ENCODE results near the gene WDR18.

The WDR18 gene

GRCh38 chr19:991174-991931 lies 7.2 kb downstream of the WDR18 start:
- DNase-seq (ENCODE audit: low read depth, low spot score) = peak; percentile 41

GRCh38 chr19:991932-992669 lies 8.0 kb downstream of the WDR18 start:
- no peak for DNase-seq (ENCODE audit: low read depth, low spot score)

- no peak for DNase-seq (ENCODE audit: low read depth, low spot score)
These were observed 8.5 kb downstream of the WDR18 start for GRCh38 chr19:992670-993055.

- DNase-seq (ENCODE audit: low read depth, low spot score) = no peak
These were observed 9.3 kb downstream of the WDR18 start for GRCh38 chr19:993361-993830.

DNA sequence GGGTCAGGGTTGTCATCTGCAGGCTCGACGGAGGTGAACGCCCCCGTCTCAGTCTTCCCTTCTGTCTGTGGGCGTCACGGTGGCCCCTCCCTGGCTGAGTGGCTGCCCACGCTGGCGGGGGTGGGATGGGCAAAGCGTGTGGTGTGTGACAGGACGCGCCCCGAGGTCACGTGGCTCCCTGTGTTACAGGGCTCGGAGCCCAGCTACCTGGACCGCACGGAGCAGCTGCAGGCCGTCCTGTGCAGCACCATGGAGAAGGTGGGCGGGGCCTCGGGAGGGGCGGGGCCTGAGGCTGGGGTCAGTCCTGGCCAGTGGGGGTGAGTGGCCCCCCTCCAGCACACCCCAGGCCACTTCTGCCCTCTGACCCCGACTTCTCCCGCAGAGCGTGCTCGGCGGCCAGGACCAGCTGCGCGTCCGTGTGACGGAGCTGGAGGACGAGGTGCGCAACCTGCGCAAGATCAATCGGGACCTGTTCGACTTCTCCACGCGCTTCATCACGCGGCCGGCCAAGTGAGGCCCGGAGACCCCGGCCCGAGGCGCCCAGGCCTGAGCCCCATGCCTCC lies 9.8 kb downstream of the WDR18 start:
- DNase-seq (ENCODE audit: low read depth, low spot score) = no peak

DNA sequence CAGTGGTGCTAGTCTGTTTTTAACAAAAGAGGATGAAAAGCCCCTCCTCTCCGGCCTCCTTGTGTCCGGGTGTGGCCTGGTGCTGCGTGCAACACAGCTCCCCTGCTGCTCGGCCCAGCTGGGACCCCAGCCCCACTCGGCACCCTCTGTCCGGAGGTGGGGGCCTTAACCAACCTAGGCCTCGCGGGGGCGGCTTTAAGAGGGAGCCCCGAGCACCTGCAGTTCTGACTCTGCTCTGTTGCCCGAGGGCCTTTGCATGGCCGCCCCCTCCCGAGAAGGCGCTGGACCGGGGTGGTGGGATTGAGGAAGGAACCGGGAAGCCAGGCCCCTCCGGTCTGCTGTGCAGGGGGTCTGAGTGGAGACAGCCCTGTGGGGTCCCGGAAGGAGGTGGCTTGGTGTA lies 10.4 kb downstream of the WDR18 start:
- no peak for DNase-seq (ENCODE audit: low read depth, low spot score)

- no peak for DNase-seq (ENCODE audit: low read depth, low spot score)
These were observed 11.1 kb downstream of the WDR18 start for GRCh38 chr19:995051-995827.

DNA sequence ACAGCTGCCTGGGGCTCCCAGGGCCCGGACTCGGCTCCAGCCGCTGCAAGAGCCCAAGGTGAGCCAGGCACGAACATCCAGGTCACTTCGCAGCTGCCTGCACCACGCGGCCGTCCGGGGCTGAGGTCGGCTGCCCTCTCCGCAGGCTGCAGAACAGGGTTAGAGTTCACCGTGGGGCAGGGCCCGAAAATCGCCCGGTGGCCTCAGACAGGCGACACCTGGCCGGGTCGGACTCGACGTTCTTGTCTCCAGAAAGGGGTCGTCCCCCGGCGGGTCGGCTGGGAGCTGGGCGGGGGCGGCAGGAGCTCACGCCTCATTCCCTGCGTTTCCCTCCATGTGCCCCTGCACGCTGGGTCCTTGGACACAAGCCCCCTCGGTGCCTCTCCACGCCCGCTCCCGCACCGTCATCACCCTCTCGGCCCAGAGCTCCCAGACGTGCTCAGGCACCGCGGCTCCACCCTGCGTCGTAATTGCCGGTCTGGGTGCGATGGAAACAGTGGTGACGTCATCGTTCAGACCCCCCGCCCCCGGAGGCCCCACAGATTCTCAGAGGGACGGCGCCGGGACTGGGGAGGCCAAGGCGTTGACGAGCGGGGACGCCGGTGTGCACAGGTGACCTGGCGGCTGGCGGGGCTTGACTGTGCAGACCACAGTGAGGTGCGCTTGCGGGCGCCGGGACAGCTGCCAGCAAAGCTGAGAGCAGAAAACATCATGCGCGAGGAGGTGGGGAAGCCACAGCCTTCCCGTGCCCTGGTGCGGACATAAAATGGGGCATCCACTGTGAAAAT lies 12.1 kb downstream of the WDR18 start:
- DNase-seq (ENCODE audit: low read depth, low spot score) = peak; percentile 24

DNA sequence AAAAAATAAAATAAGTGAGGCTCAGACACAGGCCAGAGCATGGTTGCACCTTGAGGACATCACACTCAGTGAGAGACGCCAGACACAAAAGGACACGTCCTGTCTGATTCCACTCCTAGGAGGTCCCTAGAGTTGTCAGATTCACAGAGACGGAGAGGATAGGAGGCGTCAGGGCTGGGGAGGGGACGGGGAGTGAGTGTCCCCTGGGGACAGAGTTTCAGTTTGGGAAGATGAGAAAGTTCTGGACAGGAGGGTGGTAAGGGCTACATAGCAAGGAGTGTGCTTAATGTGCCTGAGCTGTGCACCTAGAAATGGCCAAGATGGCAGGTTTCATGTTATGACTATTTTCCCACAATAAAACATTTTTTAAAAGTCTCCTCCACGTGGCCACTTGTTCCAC lies 13.9 kb downstream of the WDR18 start:
- DNase-seq (ENCODE audit: low read depth, low spot score) = no peak

DNA sequence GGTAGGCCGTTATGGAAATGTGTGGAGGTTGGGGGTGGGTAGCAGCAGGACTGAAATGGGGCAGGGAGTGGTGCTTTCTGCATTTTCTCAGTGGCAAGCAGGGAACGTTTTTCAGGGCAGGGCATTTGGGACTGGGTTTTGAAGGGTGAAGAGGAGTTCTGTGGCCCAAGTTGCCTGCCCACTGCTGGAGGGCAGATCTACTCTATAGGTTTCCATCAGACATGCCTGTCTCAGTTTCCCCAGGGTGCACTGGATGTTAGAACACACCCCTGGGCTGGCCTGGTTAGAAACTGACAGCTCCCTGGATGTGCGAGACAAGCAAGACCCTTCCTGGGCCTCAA lies 15.2 kb downstream of the WDR18 start:
- no peak for DNase-seq (ENCODE audit: low read depth, low spot score)

GRCh38 chr19:1000095-1000494 lies 15.9 kb downstream of the WDR18 start, which contains the start of gene GRIN3B:
Gene GRIN3B, plus strand, starts transcription at chr19:1000419. Its CDS starts 19 bp downstream, at chr19:1000438.
- DNase-seq (ENCODE audit: low read depth, low spot score) = peak; percentile 34

GRCh38 chr19:1000591-1001537 lies 16.7 kb downstream of the WDR18 start:
- no peak for DNase-seq (ENCODE audit: low read depth, low spot score)

DNA sequence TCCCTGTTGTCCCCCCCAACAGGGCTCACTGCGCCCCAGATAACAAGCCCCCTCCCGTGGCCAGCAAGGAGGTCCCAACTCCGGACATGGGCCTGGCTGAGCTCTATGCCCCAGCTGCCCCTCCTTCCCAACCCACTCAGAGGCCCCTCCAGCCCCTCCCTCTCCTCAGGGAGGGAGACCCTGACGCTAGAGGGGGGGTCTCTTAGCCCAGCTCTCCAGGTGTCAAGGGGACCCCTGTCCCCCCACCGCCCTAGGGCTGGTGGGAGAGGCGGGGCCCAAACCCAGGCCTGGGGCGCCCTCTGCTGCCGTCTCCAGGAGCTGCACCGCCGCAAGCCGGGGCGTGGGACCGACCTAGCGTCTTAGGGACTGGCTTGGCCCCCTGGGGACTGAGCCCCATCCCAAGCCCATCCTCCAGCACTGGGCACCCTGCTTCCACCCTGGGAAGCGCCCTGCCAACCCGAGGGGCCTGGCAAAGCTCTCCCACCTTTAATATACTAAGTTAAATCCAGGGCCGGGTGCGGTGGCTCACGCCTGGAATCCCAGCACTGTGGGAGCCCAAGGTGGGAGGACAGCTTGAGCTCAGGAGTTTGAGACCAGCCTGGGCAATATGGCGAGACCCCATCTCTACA lies 17.5 kb downstream of the WDR18 start:
- DNase-seq (ENCODE audit: low read depth, low spot score) = peak; percentile 36

- no peak for DNase-seq (ENCODE audit: low read depth, low spot score)
These were observed 18.5 kb downstream of the WDR18 start for GRCh38 chr19:1002600-1002999.

DNA sequence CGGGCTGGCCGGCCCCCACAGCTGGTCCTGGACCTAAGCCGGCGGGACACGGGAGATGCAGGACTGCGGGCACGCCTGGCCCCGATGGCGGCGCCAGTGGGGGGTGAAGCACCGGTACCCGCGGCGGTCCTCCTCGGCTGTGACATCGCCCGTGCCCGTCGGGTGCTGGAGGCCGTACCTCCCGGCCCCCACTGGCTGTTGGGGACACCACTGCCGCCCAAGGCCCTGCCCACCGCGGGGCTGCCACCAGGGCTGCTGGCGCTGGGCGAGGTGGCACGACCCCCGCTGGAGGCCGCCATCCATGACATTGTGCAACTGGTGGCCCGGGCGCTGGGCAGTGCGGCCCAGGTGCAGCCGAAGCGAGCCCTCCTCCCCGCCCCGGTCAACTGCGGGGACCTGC lies 19.1 kb downstream of the WDR18 start:
- DNase-seq (ENCODE audit: low read depth, low spot score) = no peak

DNA sequence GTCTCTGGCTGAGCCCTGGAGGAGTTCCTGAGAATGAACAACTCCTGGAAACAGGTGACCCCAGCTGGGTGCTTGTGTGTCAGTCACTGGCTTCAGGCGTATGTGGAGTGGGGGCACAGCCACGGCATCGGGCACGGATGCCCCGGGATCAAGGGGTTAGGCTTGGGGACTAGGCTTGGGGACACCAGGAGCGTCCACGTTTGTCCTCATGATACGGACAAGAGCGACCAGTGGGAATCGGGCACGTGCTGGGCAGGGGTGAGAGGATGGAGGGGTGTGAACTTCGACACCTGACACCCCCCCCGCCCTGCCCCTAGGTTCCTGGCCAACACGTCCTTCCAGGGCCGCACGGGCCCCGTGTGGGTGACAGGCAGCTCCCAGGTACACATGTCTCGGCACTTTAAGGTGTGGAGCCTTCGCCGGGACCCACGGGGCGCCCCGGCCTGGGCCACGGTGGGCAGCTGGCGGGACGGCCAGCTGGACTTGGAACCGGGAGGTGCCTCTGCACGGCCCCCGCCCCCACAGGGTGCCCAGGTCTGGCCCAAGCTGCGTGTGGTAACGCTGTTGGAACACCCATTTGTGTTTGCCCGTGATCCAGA lies 20.2 kb downstream of the WDR18 start:
- no peak for DNase-seq (ENCODE audit: low read depth, low spot score)

DNA sequence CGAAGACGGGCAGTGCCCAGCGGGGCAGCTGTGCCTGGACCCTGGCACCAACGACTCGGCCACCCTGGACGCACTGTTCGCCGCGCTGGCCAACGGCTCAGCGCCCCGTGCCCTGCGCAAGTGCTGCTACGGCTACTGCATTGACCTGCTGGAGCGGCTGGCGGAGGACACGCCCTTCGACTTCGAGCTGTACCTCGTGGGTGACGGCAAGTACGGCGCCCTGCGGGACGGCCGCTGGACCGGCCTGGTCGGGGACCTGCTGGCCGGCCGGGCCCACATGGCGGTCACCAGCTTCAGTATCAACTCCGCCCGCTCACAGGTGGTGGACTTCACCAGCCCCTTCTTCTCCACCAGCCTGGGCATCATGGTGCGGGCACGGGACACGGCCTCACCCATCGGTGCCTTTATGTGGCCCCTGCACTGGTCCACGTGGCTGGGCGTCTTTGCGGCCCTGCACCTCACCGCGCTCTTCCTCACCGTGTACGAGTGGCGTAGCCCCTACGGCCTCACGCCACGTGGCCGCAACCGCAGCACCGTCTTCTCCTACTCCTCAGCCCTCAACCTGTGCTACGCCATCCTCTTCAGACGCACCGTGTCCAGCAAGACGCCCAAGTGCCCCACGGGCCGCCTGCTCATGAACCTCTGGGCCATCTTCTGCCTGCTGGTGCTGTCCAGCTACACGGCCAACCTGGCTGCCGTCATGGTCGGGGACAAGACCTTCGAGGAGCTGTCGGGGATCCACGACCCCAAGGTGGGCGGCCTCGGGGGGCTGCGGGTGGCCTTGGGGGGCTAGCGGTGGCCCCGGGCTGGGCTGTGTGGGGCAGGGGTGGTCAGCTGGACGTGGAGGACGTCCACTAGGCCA lies 20.9 kb downstream of the WDR18 start:
- DNase-seq (ENCODE audit: low read depth, low spot score) = no peak

DNA sequence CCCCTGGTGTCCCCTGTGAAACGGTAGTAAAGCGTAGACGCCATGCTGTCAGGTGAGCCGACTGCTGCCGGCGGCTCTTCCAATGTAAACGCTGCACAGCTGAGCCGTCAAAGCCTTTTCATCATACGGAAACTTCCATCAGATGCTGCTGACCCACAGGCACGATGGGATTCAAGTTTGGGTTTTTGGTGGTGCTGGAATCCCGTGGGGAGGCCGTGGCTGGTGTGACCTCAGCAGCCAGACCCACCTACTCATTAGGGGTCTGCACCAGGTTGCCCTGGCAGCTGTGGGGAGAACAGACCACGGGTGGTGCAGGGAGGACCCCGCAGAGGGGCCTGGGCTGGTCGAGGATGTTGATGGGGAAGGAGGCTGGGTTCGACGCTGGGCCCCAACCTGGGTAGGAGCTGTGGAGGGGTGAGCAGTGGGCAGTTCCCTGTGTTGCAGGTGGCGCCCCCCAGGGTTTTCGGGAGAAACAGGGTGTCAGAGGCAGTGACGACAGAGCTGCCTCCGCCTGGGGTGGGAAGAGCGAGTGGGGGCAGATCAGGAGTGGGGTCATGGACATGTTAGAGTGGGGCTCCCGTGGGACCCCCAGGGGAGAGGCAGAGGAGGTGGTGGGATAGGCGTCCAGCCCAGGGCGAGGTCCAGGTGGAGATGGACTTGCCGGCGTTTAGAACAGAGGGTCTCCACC lies 22.7 kb downstream of the WDR18 start:
- no peak for DNase-seq (ENCODE audit: low read depth, low spot score)
